HG03354 (cell line): ENCODE results near the gene EMX2.
"Not testable (repeated sequence)": the region's sequence is repeated elsewhere in the genome, so short reads cannot be mapped to it uniquely, and the experiment has no call there.

Experiments
- ATAC-seq: cut with Tn5 transposase; IDR thresholded peaks from one replicate; pipeline ENCODE4 v1.9.1; 2021; ENCODE audit warnings: mild to moderate bottlenecking; ENCODE audit not compliant: unreplicated experiment, poor library complexity, severe bottlenecking

Gene EMX2

GRCh38 chr10:117554241-117554814, 11.8 kb downstream of the EMX2 start:
- no peak for ATAC-seq

GRCh38 chr10:117555017-117555416, 12.5 kb downstream of the EMX2 start:
- no peak for ATAC-seq

- no peak for ATAC-seq
Observed at GRCh38 chr10:117555863-117556262, 13.3 kb downstream of the EMX2 start.

- no peak for ATAC-seq
Observed at GRCh38 chr10:117556356-117556755, 13.8 kb downstream of the EMX2 start.

- no peak for ATAC-seq
Observed at GRCh38 chr10:117559712-117560111, 17.2 kb downstream of the EMX2 start.

- ATAC-seq = no peak
Observed at GRCh38 chr10:117560942-117561341, 18.4 kb downstream of the EMX2 start.

- no peak for ATAC-seq
Observed at GRCh38 chr10:117562220-117562619, 19.7 kb downstream of the EMX2 start.

- no peak for ATAC-seq
Observed at GRCh38 chr10:117562896-117563737, 20.6 kb downstream of the EMX2 start.

- ATAC-seq = no peak
Observed at GRCh38 chr10:117563780-117564179, 21.2 kb downstream of the EMX2 start.

- no peak for ATAC-seq
Observed at GRCh38 chr10:117565068-117565467, 22.5 kb downstream of the EMX2 start.

- no peak for ATAC-seq
Observed at GRCh38 chr10:117568334-117568733, 25.8 kb downstream of the EMX2 start.

GRCh38 chr10:117569610-117570390, 27.3 kb downstream of the EMX2 start:
- ATAC-seq = no peak

GRCh38 chr10:117570880-117571279, 28.3 kb downstream of the EMX2 start:
- no peak for ATAC-seq

- no peak for ATAC-seq
Observed at GRCh38 chr10:117574498-117575146, 32.1 kb downstream of the EMX2 start.

- no peak for ATAC-seq
Observed at GRCh38 chr10:117578490-117578889, 35.9 kb downstream of the EMX2 start.

- ATAC-seq = no peak
Observed at GRCh38 chr10:117578999-117579590, 36.5 kb downstream of the EMX2 start.

GRCh38 chr10:117581961-117582360, 39.4 kb downstream of the EMX2 start:
- ATAC-seq = no peak

- not testable (repeated sequence) for ATAC-seq
Observed at GRCh38 chr10:117584831-117585230, 42.3 kb downstream of the EMX2 start.

- ATAC-seq = no peak
Observed at GRCh38 chr10:117587036-117587435, 44.5 kb downstream of the EMX2 start.
